ENCODE results near the gene FKBP7. TPM values are rescaled to one million over a fixed set of nuclear protein-coding genes. Genes with fewer than 3 reads are reported as not detected.

FKBP7 gene
- total and polyA plus RNA-seq, 2 of the 8 experiments (the other 6 are each of a cell fraction or from before 2014, with no cell fraction given): 3.6 to 7.0 TPM

DNA sequence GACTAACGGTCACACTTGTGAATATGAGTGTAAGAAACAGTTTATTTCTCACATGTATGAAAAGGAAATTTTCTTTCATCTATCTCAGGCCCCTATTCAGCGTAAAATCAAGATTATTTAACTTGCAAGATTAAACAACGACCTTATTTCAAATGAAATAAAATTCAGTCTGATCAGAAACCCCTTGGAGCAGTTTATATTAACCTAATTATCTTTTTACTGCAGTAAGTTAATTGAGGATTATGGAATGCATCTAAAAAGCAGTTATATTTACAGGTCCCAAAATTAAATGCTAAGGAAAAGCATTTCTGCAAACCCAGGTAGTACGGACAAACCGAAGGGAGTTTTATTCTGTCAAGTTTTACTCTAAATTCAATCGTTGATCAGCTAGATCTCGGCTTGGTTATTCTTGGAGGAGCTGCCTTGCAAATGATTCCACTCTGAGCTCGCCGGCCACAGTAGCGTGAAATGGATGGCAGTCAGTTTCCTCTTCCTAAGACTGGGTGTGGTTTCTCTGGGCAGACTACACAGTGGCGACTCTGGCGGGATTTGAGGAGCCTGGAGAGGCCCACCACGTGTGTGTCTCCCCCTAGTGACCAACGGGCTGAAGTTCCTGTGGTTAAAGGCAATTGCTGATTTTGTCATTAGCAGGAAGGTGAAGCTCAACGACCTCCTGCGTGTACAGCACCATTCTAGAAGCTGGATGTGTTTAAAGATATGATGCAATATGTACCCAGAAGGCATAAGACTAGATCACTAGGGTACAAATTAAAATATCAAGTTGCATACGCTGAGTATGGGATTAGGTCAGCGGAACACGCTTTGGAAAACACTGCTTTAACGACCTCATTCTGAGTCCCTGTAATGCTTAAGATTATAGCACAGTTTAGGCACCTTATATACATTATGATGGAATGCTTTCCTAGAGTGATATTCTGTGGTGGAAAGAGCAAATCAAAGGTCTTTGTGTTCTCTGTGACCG lies 63.8 kb downstream of the FKBP7 start (continued):
- no peak for TF ChIP-seq PHF8 (conservative IDR thresholded peaks at IDR 0.05; ENCODE audit: low read depth, low read length)
- TF ChIP-seq CTBP2 (IDR thresholded peaks at IDR 0.05; ENCODE audit: borderline replicate concordance, insufficient read depth, insufficient read length, low read length): no peak
- TF ChIP-seq POLR2A (IDR thresholded peaks at IDR 0.05; ENCODE audit: control extremely low read depth in 1 of 2, low read depth in 2 of 2, low read length in 2 of 2): peak in 1 of 2 experiments; percentile 61; a peak in 2 of 3 replicates
- peak in 1 of 2 experiments; percentile 57; a peak in 1 of 4 replicates for TF ChIP-seq SIN3A (conservative IDR thresholded peaks at IDR 0.05 in 1 of 2, IDR thresholded peaks at IDR 0.05 in 1 of 2; ENCODE audit: low read depth in 1 of 2, low read length in 2 of 2)
- no peak for TF ChIP-seq YY1 (IDR thresholded peaks at IDR 0.05; ENCODE audit: low read depth, low read length)
- TF ChIP-seq CREB1 (IDR thresholded peaks at IDR 0.05): 0 out of 2 replicates have a peak, but pooled peaks have one; percentile 33

Other genes starting within 250 kb of the FKBP7 start
- 55.3 and 60.4 TPM in 2 replicates for gene PRKRA, start 27.4 kb downstream of the FKBP7 start, total RNA-seq (2021; fragmentation: NEBNext Ultra II Directional; extraction: Animal tissue kit (Norgen Biotek cat#: 25700))
- 25.4 and 36.1 TPM in 2 replicates for gene PRKRA, start 27.4 kb downstream of the FKBP7 start, polyA plus RNA-seq (2011; rRNA removed)
- 2.3 and 2.4 TPM in 2 replicates for gene PJVK, start 27.2 kb downstream of the FKBP7 start, total RNA-seq (2021; fragmentation: NEBNext Ultra II Directional; extraction: Animal tissue kit (Norgen Biotek cat#: 25700))
- gene PJVK, start 27.2 kb downstream of the FKBP7 start, polyA plus RNA-seq (2011; rRNA removed): 1.8 and 2.8 TPM in 2 replicates
- 20.1 and 22.3 TPM in 2 replicates for gene PLEKHA3, start 1.9 kb upstream of the FKBP7 start, total RNA-seq (2021; fragmentation: NEBNext Ultra II Directional; extraction: Animal tissue kit (Norgen Biotek cat#: 25700))
- 1.2 and 1.9 TPM in 2 replicates for gene PLEKHA3, start 1.9 kb upstream of the FKBP7 start, polyA plus RNA-seq (2011; rRNA removed)

Data from H1 (cell line).